Hepatocyte (in vitro differentiated cells): Measurements from ENCODE around the gene HERPUD1. TPM values are rescaled to one million over a fixed set of nuclear protein-coding genes. Genes with fewer than 3 reads are reported as not detected.

ENCODE experiments used
- DNase-seq: peaks from one replicate; pipeline ENCODE4 v3.0.0-alpha.2; 2016; ENCODE audit warnings: low spot score
- H2AFZ ChIP-seq: fragments of 200-600 bp; sonication (generic); 2 replicates; pipeline ENCODE4 v1.6.0; 2016; ENCODE audit warnings: antibody characterized with exemption, mild to moderate bottlenecking
- H3K27ac ChIP-seq: fragments of 200-600 bp; sonication (generic); 2 replicates; pipeline ENCODE4 v1.5.1; 2016; ENCODE audit warnings: mild to moderate bottlenecking
- H3K27me3 ChIP-seq: fragments of 200-600 bp; sonication (generic); 2 replicates; pipeline ENCODE4 v1.6.1; 2016
- H3K36me3 ChIP-seq: fragments of 200-600 bp; sonication (generic); replicated peaks from 2 replicates; pipeline ENCODE4 v1.5.1; 2016; ENCODE audit warnings: low read depth; ENCODE audit not compliant: insufficient read depth
- H3K4me1 ChIP-seq: fragments of 200-600 bp; sonication (generic); 2 replicates; pipeline ENCODE4 v1.5.1; 2016; ENCODE audit warnings: mild to moderate bottlenecking, moderate library complexity; ENCODE audit not compliant: insufficient read depth
- H3K4me2 ChIP-seq: fragments of 200-600 bp; sonication (generic); 2 replicates; pipeline ENCODE4 v1.6.0; 2016
- H3K4me3 ChIP-seq: fragments of 200-600 bp; sonication (generic); 2 replicates; pipeline ENCODE4 v1.5.1; 2016; ENCODE audit warnings: mild to moderate bottlenecking
- H3K79me2 ChIP-seq: fragments of 200-600 bp; sonication (generic); 2 replicates; pipeline ENCODE4 v1.6.0; 2017; ENCODE audit warnings: mild to moderate bottlenecking
- H3K9me2 ChIP-seq: fragments of 200-600 bp; sonication (generic); replicated peaks from 2 replicates; pipeline ENCODE4 v1.6.0; 2017; ENCODE audit warnings: mild to moderate bottlenecking; ENCODE audit not compliant: insufficient read depth
- H3K9me3 ChIP-seq: fragments of 200-600 bp; sonication (generic); 2 replicates; pipeline ENCODE4 v1.5.1; 2016; ENCODE audit warnings: low read depth, mild to moderate bottlenecking
- H4K20me1 ChIP-seq: fragments of 200-600 bp; sonication (generic); 2 replicates; pipeline ENCODE4 v1.6.0; 2016; ENCODE audit warnings: mild to moderate bottlenecking; ENCODE audit not compliant: insufficient read depth, poor library complexity, severe bottlenecking
- CTCF ChIP-seq: fragments of 200-600 bp; sonication (generic); IDR thresholded peaks from 2 replicates; pipeline ENCODE4 v1.5.1; 2016; ENCODE audit warnings: antibody characterized with exemption, mild to moderate bottlenecking; ENCODE audit not compliant: poor library complexity
- EZH2 ChIP-seq: fragments of 200-600 bp; sonication (generic); IDR thresholded peaks from 2 replicates; pipeline ENCODE4 v1.6.1; 2016; ENCODE audit warnings: antibody characterized with exemption, mild to moderate bottlenecking, borderline replicate concordance
- EZH2phosphoT487 ChIP-seq: fragments of 200-600 bp; sonication (generic); IDR thresholded peaks from one replicate; pipeline ENCODE4 v1.6.1; 2018; ENCODE audit warnings: antibody characterized with exemption, mild to moderate bottlenecking, low read depth, moderate library complexity; ENCODE audit not compliant: unreplicated experiment, severe bottlenecking
- WGBS: methylation state at CpG from one replicate; pipeline ENCODE4 v1.1.6; 2016; ENCODE audit warnings: low lambda C conversion rate; ENCODE audit errors: missing lambda C conversion rate; 5-methylcytosine and 5-hydroxymethylcytosine counted together
- polyA plus RNA-seq: library from polyadenylated mRNA; unstranded; fragments of >200 nt; fragmentation: Nextera tagmentation; extraction: Ambion mirVana; gene quantifications from 2 replicates; pipeline ENCODE4 v1.2.1, GENCODE V29; 2016
- total RNA-seq: library from RNA; depleted of rRNA; stranded (reverse); fragments of >200 nt; gene quantifications from 2 replicates; pipeline ENCODE4 v1.2.3, GENCODE V29; 2014

HERPUD1 gene
- total and polyA plus RNA-seq, 2 experiments from 2014 or later: 199 to 253 TPM

- Histone ChIP-seq H3K79me2 (no peaks in the 10 kb centered on the region), H2AFZ (no peak overlapping the region), H3K27me3 (no peaks in the 10 kb centered on the region), H3K27ac (no peak overlapping the region), H3K4me1 (no peaks in the 10 kb centered on the region), H3K36me3 (no peaks in the 10 kb centered on the region), H4K20me1 (no peaks in the 10 kb centered on the region), H3K4me2 (no peak overlapping the region), H3K9me2 (no peaks in the 10 kb centered on the region), H3K9me3 (no peaks in the 10 kb centered on the region), H3K4me3 (no peak overlapping the region)
- no peak for TF ChIP-seq EZH2phosphoT487
- no peak for TF ChIP-seq CTCF
- TF ChIP-seq EZH2: no peak
- 77% methylated on average over 6 of the region's 6 CpGs for WGBS
- DNase-seq: no peak
These were observed 45.3 kb downstream of the HERPUD1 start for GRCh38 chr16:56977216-56977615.

- Histone ChIP-seq H3K4me1 (no peaks in the 10 kb centered on the region), H3K27ac (no peak overlapping the region), H3K9me2 (no peaks in the 10 kb centered on the region), H3K36me3 (no peaks in the 10 kb centered on the region), H3K9me3 (no peaks in the 10 kb centered on the region), H3K79me2 (no peaks in the 10 kb centered on the region), H2AFZ (no peak overlapping the region), H4K20me1 (no peaks in the 10 kb centered on the region), H3K4me3 (no peak overlapping the region), H3K27me3 (no peaks in the 10 kb centered on the region), H3K4me2 (no peak overlapping the region)
- 97% methylated on average over 11 of the region's 11 CpGs for WGBS
- DNase-seq: no peak
- no peak for TF ChIP-seq CTCF
- no peak for TF ChIP-seq EZH2phosphoT487
- TF ChIP-seq EZH2: no peak
These were observed 46.0 kb downstream of the HERPUD1 start for GRCh38 chr16:56977823-56978430.

- no peak for DNase-seq
- H3K4me1 ChIP-seq: peaks cover under 1% of the 10 kb centered on the region
- H3K9me3 ChIP-seq: no peaks in the 10 kb centered on the region
- no peak overlapping the region for H3K27ac ChIP-seq
- H3K4me3 ChIP-seq: no peak overlapping the region
- no peaks in the 10 kb centered on the region for H3K36me3 ChIP-seq
- H3K9me2 ChIP-seq: no peaks in the 10 kb centered on the region
- WGBS: 90% methylated on average over 4 of the region's 4 CpGs
- TF ChIP-seq EZH2: no peak
- TF ChIP-seq EZH2phosphoT487: no peak
- no peak for TF ChIP-seq CTCF
- H2AFZ ChIP-seq: no peak overlapping the region
- no peaks in the 10 kb centered on the region for H4K20me1 ChIP-seq
- no peaks in the 10 kb centered on the region for H3K79me2 ChIP-seq
- no peaks in the 10 kb centered on the region for H3K27me3 ChIP-seq
- no peak overlapping the region for H3K4me2 ChIP-seq
These were observed 48.2 kb downstream of the HERPUD1 start for GRCh38 chr16:56980201-56980535.
